SH-SY5Y (cell line): ENCODE results near the gene CCDC89.

Experiments
- GATA2 ChIP-seq: IDR thresholded peaks from 2 replicates; pipeline ENCODE4 v1.6.1; 2011; ENCODE audit warnings: mild to moderate bottlenecking, low read depth, low read length
- GATA3 ChIP-seq: IDR thresholded peaks from 2 replicates; pipeline ENCODE4 v1.6.1; 2011; ENCODE audit warnings: low read depth, mild to moderate bottlenecking, low read length, moderate library complexity

The CCDC89 gene

GRCh38 chr11:85705800-85706199 lies 19.8 kb upstream of the CCDC89 start:
- TF ChIP-seq GATA2: no peak

- no peak for TF ChIP-seq GATA3
- no peak for TF ChIP-seq GATA2
Observed at GRCh38 chr11:85704967-85705366, 19.0 kb upstream of the CCDC89 start.

- no peak for TF ChIP-seq GATA2
- no peak for TF ChIP-seq GATA3
Observed at GRCh38 chr11:85699957-85700741, 14.2 kb upstream of the CCDC89 start.

GRCh38 chr11:85698195-85698594 lies 12.2 kb upstream of the CCDC89 start:
- TF ChIP-seq GATA2: no peak
- TF ChIP-seq GATA3: no peak

GRCh38 chr11:85697747-85698146 lies 11.8 kb upstream of the CCDC89 start:
- no peak for TF ChIP-seq GATA2
- TF ChIP-seq GATA3: no peak

GRCh38 chr11:85695546-85695945 lies 9.6 kb upstream of the CCDC89 start:
- TF ChIP-seq GATA3: no peak
- TF ChIP-seq GATA2: no peak

- TF ChIP-seq GATA2 (no peak), GATA3 (no peak)
Observed at GRCh38 chr11:85694385-85694980, 8.5 kb upstream of the CCDC89 start.

- TF ChIP-seq GATA2 (no peak), GATA3 (no peak)
Observed at GRCh38 chr11:85685125-85685819, 723 bp downstream of the CCDC89 start.

- TF ChIP-seq GATA2 (no peak), GATA3 (no peak)
Observed at GRCh38 chr11:85682330-85683305, 3.4 kb downstream of the CCDC89 start.

GRCh38 chr11:85680897-85681296 lies 5.1 kb downstream of the CCDC89 start:
- TF ChIP-seq GATA3: no peak
- TF ChIP-seq GATA2: no peak

GRCh38 chr11:85679576-85679975 lies 6.4 kb downstream of the CCDC89 start:
- TF ChIP-seq GATA3 (no peak), GATA2 (no peak)

- TF ChIP-seq GATA3 (no peak), GATA2 (no peak)
Observed at GRCh38 chr11:85673393-85673792, 12.6 kb downstream of the CCDC89 start.

- no peak for TF ChIP-seq GATA3
- no peak for TF ChIP-seq GATA2
Observed at GRCh38 chr11:85672105-85672902, 13.7 kb downstream of the CCDC89 start.
